ENCODE data around the gene HDGFL3.
A peak's percentile ranks its signal among the peaks of the same experiment; 100 is the strongest.

Gene HDGFL3

GRCh38 chr15:83210619-83211018 is 3.0 kb upstream of the HDGFL3 start:
- Histone ChIP-seq H3K4me1 (ENCODE audit: control insufficient read depth in 5 of 5, insufficient read depth in 5 of 5, low read length in 5 of 5) (peaks cover 0 to 18% (median 12%) of the 10 kb centered on the region in 5 donors), H3K9me3 (ENCODE audit: control insufficient read depth in 5 of 5, low read length in 5 of 5) (no peaks in the 10 kb centered on the region), H3K36me3 (ENCODE audit: control insufficient read depth in 5 of 5, insufficient read depth in 5 of 5, low read length in 5 of 5) (no peaks in the 10 kb centered on the region), H3K27me3 (ENCODE audit: control insufficient read depth in 5 of 5, insufficient read depth in 4 of 5, low read length in 5 of 5) (peaks cover 6 to 15% (median 10%) of the 10 kb centered on the region in 5 donors), H3K4me3 (ENCODE audit: low read depth in 1 of 5, low read length in 5 of 5) (no peak overlapping the region), H3K27ac (ENCODE audit: low read depth, low read length) (no peak overlapping the region), H3K9ac (ENCODE audit: low read length in 5 of 5) (no peak overlapping the region)

DNA sequence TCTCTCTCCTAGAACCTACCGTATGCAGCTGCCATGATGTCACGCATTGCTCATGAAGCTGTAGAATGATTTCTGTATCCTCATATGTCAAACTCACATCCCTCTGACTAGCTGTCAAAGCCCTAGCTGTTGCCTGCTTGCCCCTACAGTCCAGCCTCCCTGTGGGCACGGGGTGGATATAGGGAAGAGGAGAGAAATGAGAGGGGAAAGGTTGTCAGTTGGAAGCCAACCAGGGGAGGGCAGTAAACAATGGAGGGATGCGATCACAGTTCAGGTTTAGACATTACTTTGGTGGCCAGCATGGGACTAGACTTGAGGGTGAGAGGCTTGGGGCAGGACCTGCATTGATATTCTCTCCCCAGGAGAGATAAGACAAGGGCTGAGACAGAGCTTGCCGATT is 1.7 kb upstream of the HDGFL3 start:
- Histone ChIP-seq H3K9ac (ENCODE audit: low read length in 5 of 5) (no peak overlapping the region), H3K9me3 (ENCODE audit: control insufficient read depth in 5 of 5, low read length in 5 of 5) (no peaks in the 10 kb centered on the region), H3K4me1 (ENCODE audit: control insufficient read depth in 5 of 5, insufficient read depth in 5 of 5, low read length in 5 of 5) (peaks cover 0 to 18% (median 15%) of the 10 kb centered on the region in 5 donors), H3K36me3 (ENCODE audit: control insufficient read depth in 5 of 5, insufficient read depth in 5 of 5, low read length in 5 of 5) (no peaks in the 10 kb centered on the region), H3K27me3 (ENCODE audit: control insufficient read depth in 5 of 5, insufficient read depth in 4 of 5, low read length in 5 of 5) (peaks cover 6 to 15% (median 10%) of the 10 kb centered on the region in 5 donors), H3K27ac (ENCODE audit: low read depth, low read length) (no peak overlapping the region), H3K4me3 (ENCODE audit: low read depth in 1 of 5, low read length in 5 of 5) (no peak overlapping the region)

GRCh38 chr15:83208367-83208661 is 691 bp upstream of the HDGFL3 start:
- no peaks in the 10 kb centered on the region for H3K9me3 ChIP-seq (ENCODE audit: control insufficient read depth in 5 of 5, low read length in 5 of 5)
- no peak overlapping the region for H3K27ac ChIP-seq (ENCODE audit: low read depth, low read length)
- H3K4me1 ChIP-seq (ENCODE audit: control insufficient read depth in 5 of 5, insufficient read depth in 5 of 5, low read length in 5 of 5): peaks cover 0 to 18% (median 15%) of the 10 kb centered on the region in 5 donors
- H3K9ac ChIP-seq (ENCODE audit: low read length in 5 of 5): peak overlapping the region in 2 of 5 donors; percentile 44 to 53
- H3K27me3 ChIP-seq (ENCODE audit: control insufficient read depth in 5 of 5, insufficient read depth in 4 of 5, low read length in 5 of 5): peaks cover 6 to 15% (median 10%) of the 10 kb centered on the region in 5 donors
- H3K36me3 ChIP-seq (ENCODE audit: control insufficient read depth in 5 of 5, insufficient read depth in 5 of 5, low read length in 5 of 5): no peaks in the 10 kb centered on the region
- H3K4me3 ChIP-seq (ENCODE audit: low read depth in 1 of 5, low read length in 5 of 5): peak overlapping the region; percentile 37 to 72 (median 56)

- Histone ChIP-seq H3K36me3 (ENCODE audit: control insufficient read depth in 5 of 5, insufficient read depth in 5 of 5, low read length in 5 of 5) (no peaks in the 10 kb centered on the region), H3K9ac (ENCODE audit: low read length in 5 of 5) (peak overlapping the region in 4 of 5 donors; percentile 43 to 81 (median 73)), H3K4me3 (ENCODE audit: low read depth in 1 of 5, low read length in 5 of 5) (peak overlapping the region in 4 of 5 donors; percentile 56 to 77 (median 72)), H3K4me1 (ENCODE audit: control insufficient read depth in 5 of 5, insufficient read depth in 5 of 5, low read length in 5 of 5) (peaks cover 0 to 18% (median 16%) of the 10 kb centered on the region in 5 donors), H3K9me3 (ENCODE audit: control insufficient read depth in 5 of 5, low read length in 5 of 5) (no peaks in the 10 kb centered on the region), H3K27ac (ENCODE audit: low read depth, low read length) (peak overlapping the region; percentile 64), H3K27me3 (ENCODE audit: control insufficient read depth in 5 of 5, insufficient read depth in 4 of 5, low read length in 5 of 5) (peaks cover 6 to 15% (median 10%) of the 10 kb centered on the region in 5 donors)
Measured at GRCh38 chr15:83207009-83207659, 489 bp downstream of the HDGFL3 start.

DNA sequence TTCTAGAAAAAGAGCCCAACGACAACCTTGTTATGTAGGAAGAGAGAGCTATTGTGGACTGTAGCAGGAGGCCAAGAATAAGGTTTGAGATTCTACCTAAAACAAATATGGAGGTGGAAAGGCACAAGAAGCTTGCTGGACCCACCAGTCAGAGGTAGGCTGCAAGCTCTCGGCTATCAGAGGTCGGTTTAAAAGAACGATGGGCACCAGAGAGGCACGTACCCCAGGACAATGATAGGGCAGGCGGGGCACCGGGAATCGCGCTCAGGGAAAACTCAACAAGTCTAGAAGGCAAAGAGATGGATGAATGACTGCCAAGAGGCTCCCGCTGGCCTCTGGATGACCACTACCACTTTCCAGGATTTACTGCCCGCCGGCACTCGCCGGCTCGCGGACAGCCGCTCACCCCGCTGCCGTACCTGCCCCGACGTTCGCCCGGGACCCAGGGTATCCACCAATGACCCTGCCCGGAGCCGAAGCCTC is 1.1 kb downstream of the HDGFL3 start:
- peak overlapping the region; percentile 56 to 77 (median 72) for H3K4me3 ChIP-seq (ENCODE audit: low read depth in 1 of 5, low read length in 5 of 5)
- peak overlapping the region; percentile 64 for H3K27ac ChIP-seq (ENCODE audit: low read depth, low read length)
- peaks cover 0 to 20% (median 16%) of the 10 kb centered on the region in 5 donors for H3K4me1 ChIP-seq (ENCODE audit: control insufficient read depth in 5 of 5, insufficient read depth in 5 of 5, low read length in 5 of 5)
- H3K36me3 ChIP-seq (ENCODE audit: control insufficient read depth in 5 of 5, insufficient read depth in 5 of 5, low read length in 5 of 5): no peaks in the 10 kb centered on the region
- H3K27me3 ChIP-seq (ENCODE audit: control insufficient read depth in 5 of 5, insufficient read depth in 4 of 5, low read length in 5 of 5): peaks cover 6 to 15% (median 10%) of the 10 kb centered on the region in 5 donors
- H3K9me3 ChIP-seq (ENCODE audit: control insufficient read depth in 5 of 5, low read length in 5 of 5): no peaks in the 10 kb centered on the region
- peak overlapping the region in 4 of 5 donors; percentile 43 to 81 (median 73) for H3K9ac ChIP-seq (ENCODE audit: low read length in 5 of 5)

DNA sequence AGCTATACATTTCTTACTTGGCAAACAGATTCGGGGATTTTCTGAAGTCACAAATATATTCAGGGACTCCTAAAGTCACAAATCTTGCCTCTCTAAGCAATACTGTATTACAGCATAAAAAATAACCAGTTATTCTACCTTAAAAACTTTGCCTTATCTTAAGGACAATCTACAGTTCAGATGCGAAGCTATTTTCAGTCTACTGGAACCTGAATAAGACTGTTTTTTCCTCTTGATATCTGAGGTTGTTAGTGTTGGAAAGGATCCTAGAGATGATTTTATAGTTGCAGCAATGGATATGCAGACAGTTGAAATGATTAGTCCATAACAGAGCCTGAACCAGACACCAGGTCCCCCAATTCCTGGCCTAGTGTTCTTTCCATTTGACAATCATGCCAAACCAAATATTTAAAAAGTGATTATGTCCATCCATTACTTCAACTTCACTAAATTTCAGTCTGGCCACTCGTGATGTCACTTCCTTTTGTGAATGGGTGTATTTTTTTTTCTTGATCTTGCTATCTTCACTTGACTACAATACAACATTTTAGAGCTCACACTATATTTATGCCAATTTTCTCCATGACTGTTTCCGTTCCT is 1.8 kb downstream of the HDGFL3 start:
- no peak overlapping the region for H3K27ac ChIP-seq (ENCODE audit: low read depth, low read length)
- peak overlapping the region in 3 of 5 donors; percentile 56 to 77 (median 72) for H3K4me3 ChIP-seq (ENCODE audit: low read depth in 1 of 5, low read length in 5 of 5)
- no peaks in the 10 kb centered on the region for H3K9me3 ChIP-seq (ENCODE audit: control insufficient read depth in 5 of 5, low read length in 5 of 5)
- peaks cover 0 to 20% (median 16%) of the 10 kb centered on the region in 5 donors for H3K4me1 ChIP-seq (ENCODE audit: control insufficient read depth in 5 of 5, insufficient read depth in 5 of 5, low read length in 5 of 5)
- H3K9ac ChIP-seq (ENCODE audit: low read length in 5 of 5): peak overlapping the region in 1 of 5 donors; percentile 81
- no peaks in the 10 kb centered on the region for H3K36me3 ChIP-seq (ENCODE audit: control insufficient read depth in 5 of 5, insufficient read depth in 5 of 5, low read length in 5 of 5)
- H3K27me3 ChIP-seq (ENCODE audit: control insufficient read depth in 5 of 5, insufficient read depth in 4 of 5, low read length in 5 of 5): peaks cover 6 to 15% (median 10%) of the 10 kb centered on the region in 5 donors

- no peaks in the 10 kb centered on the region for H3K9me3 ChIP-seq (ENCODE audit: control insufficient read depth in 5 of 5, low read length in 5 of 5)
- peaks cover 6 to 15% (median 10%) of the 10 kb centered on the region in 5 donors for H3K27me3 ChIP-seq (ENCODE audit: control insufficient read depth in 5 of 5, insufficient read depth in 4 of 5, low read length in 5 of 5)
- H3K4me1 ChIP-seq (ENCODE audit: control insufficient read depth in 5 of 5, insufficient read depth in 5 of 5, low read length in 5 of 5): peaks cover 0 to 20% (median 16%) of the 10 kb centered on the region in 5 donors
- no peak overlapping the region for H3K9ac ChIP-seq (ENCODE audit: low read length in 5 of 5)
- no peaks in the 10 kb centered on the region for H3K36me3 ChIP-seq (ENCODE audit: control insufficient read depth in 5 of 5, insufficient read depth in 5 of 5, low read length in 5 of 5)
- no peak overlapping the region for H3K27ac ChIP-seq (ENCODE audit: low read depth, low read length)
- no peak overlapping the region for H3K4me3 ChIP-seq (ENCODE audit: low read depth in 1 of 5, low read length in 5 of 5)
Measured at GRCh38 chr15:83204697-83205096, 2.9 kb downstream of the HDGFL3 start.

DNA sequence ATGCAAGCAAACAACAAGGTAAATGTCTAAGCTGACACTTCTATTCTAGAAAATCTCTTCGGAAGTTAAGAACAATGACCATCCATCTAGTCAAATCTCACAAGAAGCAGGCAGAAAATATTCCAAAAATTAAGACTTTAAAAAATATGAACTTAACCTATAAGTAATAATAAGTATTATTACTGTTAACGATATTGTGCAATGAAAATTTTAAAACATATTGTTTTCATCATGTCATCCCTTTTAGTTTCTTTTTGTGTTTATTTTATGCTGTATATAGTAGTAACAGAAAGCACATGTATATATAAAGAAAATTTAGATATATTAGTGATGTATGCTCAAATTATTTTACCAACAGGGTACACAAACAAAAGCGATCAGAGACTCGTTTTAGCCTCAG is 4.1 kb downstream of the HDGFL3 start:
- H3K4me1 ChIP-seq (ENCODE audit: control insufficient read depth in 5 of 5, insufficient read depth in 5 of 5, low read length in 5 of 5): peaks cover 0 to 23% (median 16%) of the 10 kb centered on the region in 5 donors
- peaks cover 5 to 10% (median 7%) of the 10 kb centered on the region in 5 donors for H3K27me3 ChIP-seq (ENCODE audit: control insufficient read depth in 5 of 5, insufficient read depth in 4 of 5, low read length in 5 of 5)
- no peak overlapping the region for H3K9ac ChIP-seq (ENCODE audit: low read length in 5 of 5)
- H3K4me3 ChIP-seq (ENCODE audit: low read depth in 1 of 5, low read length in 5 of 5): no peak overlapping the region
- no peaks in the 10 kb centered on the region for H3K36me3 ChIP-seq (ENCODE audit: control insufficient read depth in 5 of 5, insufficient read depth in 5 of 5, low read length in 5 of 5)
- H3K9me3 ChIP-seq (ENCODE audit: control insufficient read depth in 5 of 5, low read length in 5 of 5): no peaks in the 10 kb centered on the region
- no peak overlapping the region for H3K27ac ChIP-seq (ENCODE audit: low read depth, low read length)

DNA sequence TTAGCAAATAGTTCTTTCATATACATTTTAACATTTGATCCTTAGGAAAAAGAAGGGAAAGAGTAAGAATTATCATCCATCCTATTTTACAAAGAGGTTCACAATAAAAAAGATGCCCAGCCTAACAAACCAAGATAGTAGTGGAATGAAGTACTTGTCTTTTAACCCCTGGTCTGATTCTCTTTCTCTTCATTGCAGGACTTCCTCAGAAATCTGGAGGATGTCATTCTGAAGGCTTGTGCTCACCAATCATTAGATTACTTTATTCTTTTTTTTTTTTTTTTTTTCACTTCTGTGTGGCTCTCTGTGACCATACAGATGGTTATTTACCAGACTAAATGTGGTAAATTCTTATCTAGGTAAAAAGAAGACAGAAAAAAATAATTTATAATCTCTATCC is 7.0 kb downstream of the HDGFL3 start:
- Histone ChIP-seq H3K4me3 (ENCODE audit: low read depth in 1 of 5, low read length in 5 of 5) (no peak overlapping the region), H3K9ac (ENCODE audit: low read length in 5 of 5) (no peak overlapping the region), H3K27ac (ENCODE audit: low read depth, low read length) (no peak overlapping the region), H3K36me3 (ENCODE audit: control insufficient read depth in 5 of 5, insufficient read depth in 5 of 5, low read length in 5 of 5) (no peaks in the 10 kb centered on the region), H3K9me3 (ENCODE audit: control insufficient read depth in 5 of 5, low read length in 5 of 5) (no peaks in the 10 kb centered on the region), H3K4me1 (ENCODE audit: control insufficient read depth in 5 of 5, insufficient read depth in 5 of 5, low read length in 5 of 5) (peaks cover 0 to 14% (median 0%) of the 10 kb centered on the region in 5 donors), H3K27me3 (ENCODE audit: control insufficient read depth in 5 of 5, insufficient read depth in 4 of 5, low read length in 5 of 5) (no peaks in the 10 kb centered on the region)

GRCh38 chr15:83200162-83200561 is 7.5 kb downstream of the HDGFL3 start:
- Histone ChIP-seq H3K36me3 (ENCODE audit: control insufficient read depth in 5 of 5, insufficient read depth in 5 of 5, low read length in 5 of 5) (no peaks in the 10 kb centered on the region), H3K9me3 (ENCODE audit: control insufficient read depth in 5 of 5, low read length in 5 of 5) (no peaks in the 10 kb centered on the region), H3K4me1 (ENCODE audit: control insufficient read depth in 5 of 5, insufficient read depth in 5 of 5, low read length in 5 of 5) (peaks cover 0 to 14% (median 0%) of the 10 kb centered on the region in 5 donors), H3K27ac (ENCODE audit: low read depth, low read length) (no peak overlapping the region), H3K9ac (ENCODE audit: low read length in 5 of 5) (no peak overlapping the region), H3K4me3 (ENCODE audit: low read depth in 1 of 5, low read length in 5 of 5) (no peak overlapping the region), H3K27me3 (ENCODE audit: control insufficient read depth in 5 of 5, insufficient read depth in 4 of 5, low read length in 5 of 5) (no peaks in the 10 kb centered on the region)
